GM21367 (cell line): ENCODE results near the gene KLK14.

Experiments used
- ATAC-seq: cut with Tn5 transposase; IDR thresholded peaks from one replicate; pipeline ENCODE4 v1.9.1; 2021; ENCODE audit not compliant: unreplicated experiment

Gene KLK14

GRCh38 chr19:51055866-51056265, 26.8 kb downstream of the KLK14 start:
- ATAC-seq = no peak

- ATAC-seq = no peak
These were observed 35.7 kb downstream of the KLK14 start for GRCh38 chr19:51047031-51047335.

GRCh38 chr19:51044327-51044726, 38.4 kb downstream of the KLK14 start:
- ATAC-seq = no peak

GRCh38 chr19:51043497-51043896, 39.2 kb downstream of the KLK14 start:
- ATAC-seq = no peak

GRCh38 chr19:51040151-51040550, 42.5 kb downstream of the KLK14 start:
- ATAC-seq = no peak

- ATAC-seq = no peak
These were observed 46.2 kb downstream of the KLK14 start for GRCh38 chr19:51036519-51036918.

- no peak for ATAC-seq
These were observed 48.0 kb downstream of the KLK14 start, which contains the start of gene KLK12 for GRCh38 chr19:51034704-51035103. KLK12 (minus strand) TSS chr19:51035002; CDS start chr19:51034621, 381 bp downstream.

GRCh38 chr19:51031880-51032225, 50.8 kb downstream of the KLK14 start:
- no peak for ATAC-seq

GRCh38 chr19:51031220-51031879, 51.3 kb downstream of the KLK14 start:
- ATAC-seq = no peak

- no peak for ATAC-seq
These were observed 52.1 kb downstream of the KLK14 start for GRCh38 chr19:51030631-51031030.

- no peak for ATAC-seq
These were observed 53.0 kb downstream of the KLK14 start for GRCh38 chr19:51029718-51030117.
